Superior temporal gyrus (tissue), 1 donor: ENCODE measurements around the gene CD34.

Experiments
- DNase-seq: peaks from one replicate; pipeline ENCODE4 v3.0.0-alpha.2; 2016; ENCODE audit errors: extremely low spot score

The CD34 gene

GRCh38 chr1:207910591-207911354 lies at the start of gene CD34:
CD34 (minus strand) TSS chr1:207911125; CDS start chr1:207911080, 45 bp downstream.
- DNase-seq: no peak

GRCh38 chr1:207960346-207960745 lies 49.4 kb upstream of the CD34 start:
- DNase-seq: no peak

- DNase-seq: no peak
Observed at GRCh38 chr1:207959910-207960309, 49.0 kb upstream of the CD34 start.

GRCh38 chr1:207959141-207959825 lies 48.4 kb upstream of the CD34 start:
- DNase-seq: no peak

GRCh38 chr1:207958376-207959139 lies 47.6 kb upstream of the CD34 start:
- no peak for DNase-seq

GRCh38 chr1:207956986-207957385 lies 46.1 kb upstream of the CD34 start:
- DNase-seq: no peak

GRCh38 chr1:207954104-207954503 lies 43.2 kb upstream of the CD34 start:
- no peak for DNase-seq

- no peak for DNase-seq
Observed at GRCh38 chr1:207952617-207953542, 42.0 kb upstream of the CD34 start.

- no peak for DNase-seq
Observed at GRCh38 chr1:207951652-207952051, 40.7 kb upstream of the CD34 start.

- no peak for DNase-seq
Observed at GRCh38 chr1:207950750-207951149, 39.8 kb upstream of the CD34 start.

GRCh38 chr1:207949571-207950195 lies 38.8 kb upstream of the CD34 start:
- no peak for DNase-seq

GRCh38 chr1:207948536-207949250 lies 37.8 kb upstream of the CD34 start:
- no peak for DNase-seq

GRCh38 chr1:207946756-207947155 lies 35.8 kb upstream of the CD34 start:
- DNase-seq: no peak

- no peak for DNase-seq
Observed at GRCh38 chr1:207944571-207944970, 33.6 kb upstream of the CD34 start.

GRCh38 chr1:207942337-207942741 lies 31.4 kb upstream of the CD34 start:
- DNase-seq: peak; percentile 37

- peak; percentile 63 for DNase-seq
Observed at GRCh38 chr1:207941665-207942064, 30.7 kb upstream of the CD34 start.

GRCh38 chr1:207938016-207938415 lies 27.1 kb upstream of the CD34 start:
- no peak for DNase-seq

- DNase-seq: no peak
Observed at GRCh38 chr1:207937204-207937603, 26.3 kb upstream of the CD34 start.

- DNase-seq: no peak
Observed at GRCh38 chr1:207935166-207935583, 24.2 kb upstream of the CD34 start.

- DNase-seq: no peak
Observed at GRCh38 chr1:207933205-207933800, 22.4 kb upstream of the CD34 start.
